ENCODE data around the gene PLA2G2D.

PLA2G2D gene

DNA sequence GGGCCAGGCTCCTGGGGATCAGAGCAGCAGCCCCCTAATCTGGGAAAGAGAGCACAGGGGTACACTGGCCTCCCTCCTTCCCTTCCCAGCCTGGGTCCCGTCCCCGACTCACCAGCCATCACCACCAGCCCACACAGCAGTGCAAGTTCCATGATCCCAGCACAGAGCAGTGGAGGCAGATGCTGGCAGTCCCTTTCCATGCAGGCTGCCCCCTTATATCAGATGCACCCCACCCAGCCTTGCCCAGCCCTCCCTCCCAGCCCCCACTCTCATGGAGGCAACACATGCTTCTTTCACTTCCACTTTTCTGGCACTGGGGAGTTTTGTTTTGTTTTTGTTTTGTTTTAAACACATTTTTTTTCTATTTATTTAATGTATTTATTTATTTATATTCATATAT lies at the start of gene PLA2G2D:
Gene PLA2G2D (minus strand): TSS at position 190 of the 400 bp plus-strand sequence. CDS start 38 bp downstream, at position 152.
- no peak for DNase-seq

DNA sequence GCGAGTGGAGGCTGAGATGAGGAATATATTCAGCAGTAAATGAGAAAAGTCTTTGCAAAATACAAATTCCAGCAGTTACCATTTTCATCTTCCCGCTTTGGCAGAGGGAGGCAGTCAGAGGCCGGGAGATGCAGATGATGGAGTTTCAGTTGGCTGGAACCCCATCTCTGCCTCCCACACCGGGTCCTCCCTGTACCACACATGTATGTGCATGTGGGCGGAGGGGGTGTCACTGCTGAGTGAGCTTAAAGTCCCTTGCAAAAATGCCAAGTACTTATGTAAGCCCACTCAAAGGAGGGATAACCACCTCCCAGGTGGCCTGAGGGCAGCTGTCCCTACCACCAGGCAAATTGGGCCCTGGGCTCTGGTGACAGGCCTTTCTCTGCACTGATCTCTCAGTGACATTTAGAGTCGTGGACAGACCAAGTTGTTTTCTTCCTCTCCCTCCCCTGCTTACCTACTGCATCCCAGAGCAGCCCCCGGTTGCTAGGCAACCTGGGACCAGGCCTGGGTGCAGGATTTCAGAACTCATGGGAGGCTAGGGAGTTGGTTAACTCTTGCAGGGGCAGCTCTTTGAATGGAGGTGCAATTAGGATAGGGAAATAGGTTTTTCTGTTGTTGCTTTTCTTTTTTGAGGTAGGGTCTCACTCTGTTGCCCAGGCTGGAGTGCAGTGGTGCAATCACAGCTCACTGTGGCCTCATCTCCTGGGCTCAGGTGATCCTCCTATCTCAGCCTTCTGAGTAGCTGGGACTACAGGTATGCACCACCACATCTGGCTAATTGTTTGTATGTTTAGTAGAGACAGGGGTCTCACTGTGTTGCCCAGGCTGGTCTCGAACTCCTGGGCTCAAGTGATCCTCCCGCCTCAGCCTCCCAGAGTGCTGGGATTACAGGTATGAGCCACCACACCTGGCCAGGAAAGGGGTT lies 49.5 kb upstream of the PLA2G2D start:
- DNase-seq, result no peak

DNA sequence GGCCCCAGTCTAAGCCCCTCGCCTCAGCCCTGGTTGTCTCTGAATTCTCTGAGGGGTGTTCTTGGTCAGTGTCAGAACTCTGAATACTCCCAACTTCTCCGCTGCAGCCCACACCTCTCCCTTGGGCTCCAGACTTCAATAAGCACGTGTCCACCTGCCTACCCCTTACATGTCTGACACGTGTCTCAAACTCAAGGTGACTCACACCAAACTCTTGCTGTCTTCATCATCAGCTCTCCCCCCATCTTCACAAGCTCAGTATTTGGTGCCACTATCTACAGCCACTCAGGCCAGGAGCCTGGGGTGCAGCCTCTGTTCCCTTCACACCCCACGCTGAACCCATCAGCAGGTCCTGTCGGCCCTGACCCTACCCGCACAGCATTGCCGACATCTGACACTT lies 47.8 kb upstream of the PLA2G2D start:
- DNase-seq, result no peak

DNA sequence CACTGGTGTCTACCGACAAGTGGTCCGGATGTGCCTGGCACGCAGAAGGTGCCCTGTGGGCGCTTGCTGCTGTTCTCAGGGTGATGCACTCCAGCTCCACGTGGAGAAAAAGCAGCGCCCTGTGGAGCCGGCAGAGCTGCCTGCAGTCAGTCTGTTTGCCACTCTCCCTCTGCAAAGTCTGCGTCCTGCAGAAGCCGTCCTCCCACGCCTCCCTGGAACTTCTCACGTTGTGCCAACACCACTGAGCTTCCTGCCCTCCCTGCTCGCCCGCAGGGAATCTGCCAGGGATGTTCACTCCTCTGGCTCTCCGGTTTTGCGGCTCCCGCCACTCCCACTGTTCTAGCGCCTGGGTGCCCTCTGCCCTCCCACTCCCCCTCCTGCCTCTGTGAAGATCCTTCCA lies 46.7 kb upstream of the PLA2G2D start:
- no peak for DNase-seq

DNA sequence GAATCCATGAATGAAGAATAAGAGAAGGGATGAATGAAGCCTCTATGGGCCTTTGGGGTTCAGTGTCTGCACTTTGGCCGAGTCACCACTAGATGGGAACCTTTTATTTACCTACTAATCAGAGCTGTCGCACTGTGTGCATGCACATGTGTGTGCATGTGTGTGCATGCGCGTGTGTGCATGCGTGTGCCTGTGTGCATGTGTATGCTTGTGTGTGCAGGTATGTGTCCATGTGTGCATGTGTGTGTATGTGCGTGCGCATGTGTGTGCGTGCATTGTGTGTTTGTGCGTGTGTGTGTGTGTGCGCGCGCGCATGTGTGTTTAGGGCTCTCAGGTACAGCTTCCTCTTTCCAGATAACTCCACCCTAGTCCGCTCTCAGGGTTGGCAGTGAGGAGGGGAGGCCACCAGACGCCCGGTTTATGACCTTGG lies 46.2 kb upstream of the PLA2G2D start:
- DNase-seq, result no peak

DNA sequence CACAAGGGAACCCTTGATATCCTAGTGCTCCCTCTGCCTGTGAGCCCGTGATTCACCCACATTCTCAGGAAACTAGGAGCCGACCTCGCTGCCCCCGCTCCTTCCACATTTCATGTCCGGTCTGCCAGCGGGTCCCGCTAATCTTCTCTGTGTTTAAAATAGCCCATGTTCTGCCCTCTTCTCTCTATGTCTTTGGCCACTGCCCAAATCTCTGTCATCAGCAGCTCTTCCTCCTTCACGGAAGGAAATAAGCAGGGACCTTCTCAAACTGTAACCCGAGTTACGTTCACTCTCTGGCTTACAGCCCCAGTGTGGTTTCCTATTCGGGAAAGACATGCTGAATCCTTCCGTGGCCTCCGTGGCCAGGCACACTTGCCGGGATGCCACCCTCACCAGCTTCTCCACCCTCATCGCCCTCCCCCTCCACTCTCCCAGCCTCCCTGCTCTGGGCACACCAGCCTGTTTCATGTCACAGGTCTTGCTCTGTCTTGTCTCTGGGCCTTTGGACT lies 45.4 kb upstream of the PLA2G2D start:
- no peak for DNase-seq

GRCh38 chr1:20160034-20160433 lies 40.7 kb upstream of the PLA2G2D start:
- no peak for DNase-seq

GRCh38 chr1:20158358-20159070 lies 39.2 kb upstream of the PLA2G2D start:
- DNase-seq, result no peak

DNA sequence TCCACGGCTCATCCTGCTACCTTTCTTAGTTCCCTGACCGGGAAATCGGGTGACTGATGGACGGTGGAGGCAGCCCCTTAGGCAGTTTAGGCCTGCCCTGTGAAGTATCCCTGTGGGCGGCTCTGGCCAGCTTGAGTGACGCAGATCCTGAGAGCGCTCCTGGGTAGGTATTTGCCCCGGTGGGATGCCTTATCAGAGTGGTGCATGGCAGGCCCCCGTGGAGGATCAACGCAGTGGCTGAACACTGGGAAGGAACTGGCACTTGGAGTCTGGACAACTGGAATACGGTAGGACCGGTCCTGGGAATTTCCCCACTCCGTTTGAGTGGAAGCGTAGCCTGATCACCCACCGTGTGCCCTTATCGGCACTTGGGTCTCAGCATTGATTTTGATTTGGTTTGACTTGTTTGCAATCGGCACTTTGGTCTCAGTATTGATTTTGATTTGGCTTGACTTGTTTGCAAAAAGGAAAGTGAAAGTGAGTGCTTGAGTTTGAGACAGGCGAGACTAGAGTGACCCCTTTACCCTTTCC lies 35.0 kb upstream of the PLA2G2D start:
- no peak for DNase-seq

DNA sequence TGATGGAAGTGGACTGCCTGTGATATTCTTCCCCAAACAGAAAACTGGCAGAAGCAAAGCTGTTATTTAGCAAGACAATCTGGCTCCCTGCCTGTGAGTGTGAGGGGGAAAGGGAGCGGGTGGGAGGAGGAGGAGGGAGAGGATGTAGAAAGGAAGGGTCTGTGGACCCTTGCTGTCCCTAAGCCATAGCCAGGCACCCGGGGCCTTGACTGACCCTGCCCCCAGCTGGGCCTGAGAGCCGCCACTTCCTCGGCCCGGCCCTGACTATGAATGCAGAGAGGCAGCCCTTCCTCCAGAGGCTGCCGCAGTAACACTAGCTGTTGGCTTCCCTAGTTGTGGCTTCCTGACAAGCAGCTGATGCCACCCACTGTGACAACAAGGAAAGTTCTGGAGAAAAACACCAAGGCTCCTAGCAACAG lies 33.7 kb upstream of the PLA2G2D start:
- no peak for DNase-seq

- DNase-seq, result no peak
Measured at GRCh38 chr1:20152599-20152930, 33.2 kb upstream of the PLA2G2D start.

- DNase-seq, result no peak
Measured at GRCh38 chr1:20151906-20152598, 32.7 kb upstream of the PLA2G2D start.

- DNase-seq, result no peak
Measured at GRCh38 chr1:20150969-20151368, 31.6 kb upstream of the PLA2G2D start.

- no peak for DNase-seq
Measured at GRCh38 chr1:20150326-20150705, 31.0 kb upstream of the PLA2G2D start.

DNA sequence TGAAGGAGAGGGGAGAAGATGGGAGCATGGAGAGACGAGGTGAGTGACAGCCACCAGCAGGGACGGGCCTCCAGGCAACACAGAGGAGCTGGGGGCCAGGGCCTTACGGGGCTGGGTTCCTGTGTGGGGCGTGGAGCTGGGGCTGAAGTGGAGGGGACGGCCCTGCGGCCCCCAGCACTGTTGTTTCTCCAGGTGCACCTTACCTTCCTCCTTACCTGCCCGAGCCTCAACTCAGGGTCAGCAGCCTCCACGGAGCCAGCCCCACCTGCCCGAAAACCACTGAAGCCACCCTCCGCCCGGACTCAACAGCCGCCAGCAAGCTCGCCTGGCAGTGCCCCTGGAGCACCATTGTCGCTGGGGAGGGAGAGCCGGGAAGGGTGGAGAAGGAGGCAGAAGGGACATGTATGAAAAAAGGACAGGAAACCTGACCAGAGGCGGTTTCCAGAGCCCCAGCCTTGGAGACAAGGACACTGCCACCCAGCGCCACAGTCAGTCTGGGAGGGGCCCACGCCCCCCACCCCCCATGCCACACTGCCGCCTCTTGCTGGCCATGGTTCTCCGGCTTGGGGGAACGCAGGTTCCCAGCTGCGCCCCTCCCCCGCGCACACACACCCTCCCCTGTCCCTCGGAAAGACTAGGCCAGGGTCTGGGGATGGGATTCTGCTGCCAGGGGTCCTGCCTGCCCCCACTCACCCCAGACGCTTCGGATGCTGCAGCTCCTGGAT lies 30.4 kb upstream of the PLA2G2D start:
- no peak for DNase-seq

DNA sequence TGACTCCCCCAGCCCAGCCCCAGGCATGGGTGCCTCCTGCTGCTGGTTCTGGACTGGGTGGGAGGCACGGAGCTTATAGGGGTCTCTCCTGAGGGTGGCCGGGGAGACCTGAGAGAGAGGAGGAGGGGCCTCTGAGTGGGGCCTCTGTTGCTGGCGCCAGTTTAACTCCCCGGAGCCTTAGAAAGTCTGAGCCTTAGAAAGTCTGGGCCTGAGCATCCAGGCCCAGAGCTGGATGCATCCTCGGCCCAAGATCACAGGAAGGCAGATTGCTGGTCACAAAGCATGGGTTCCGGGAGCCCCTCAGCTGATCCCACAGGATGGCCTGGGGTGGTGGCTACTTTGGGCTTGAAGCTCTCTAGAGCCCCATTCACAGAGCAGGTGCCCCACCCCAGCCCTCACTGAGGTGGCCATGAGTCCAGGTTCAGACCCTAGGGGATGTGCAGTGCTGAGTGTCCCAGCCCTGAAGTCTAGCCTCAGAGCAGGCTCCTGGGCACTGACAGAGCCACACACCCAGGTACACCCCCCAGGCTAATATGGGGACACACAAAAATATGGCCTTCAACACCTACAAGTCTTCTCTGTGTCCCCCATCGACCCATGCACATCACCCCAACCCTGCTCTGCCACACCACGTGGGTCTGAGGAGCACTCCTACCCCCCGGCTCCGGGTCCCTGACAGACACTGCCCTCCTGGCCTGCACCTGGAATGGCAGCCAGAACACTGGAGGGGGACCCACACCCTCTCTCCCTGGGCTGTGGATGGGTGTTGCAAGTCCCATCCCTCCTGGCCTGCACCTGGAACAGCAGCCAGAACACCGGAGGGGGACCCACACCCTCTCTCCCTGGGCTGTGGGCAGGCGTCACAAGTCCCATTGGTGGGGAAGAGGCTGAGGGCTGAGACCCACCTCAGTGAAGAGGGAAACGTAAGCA lies 29.5 kb upstream of the PLA2G2D start:
- no peak for DNase-seq

DNA sequence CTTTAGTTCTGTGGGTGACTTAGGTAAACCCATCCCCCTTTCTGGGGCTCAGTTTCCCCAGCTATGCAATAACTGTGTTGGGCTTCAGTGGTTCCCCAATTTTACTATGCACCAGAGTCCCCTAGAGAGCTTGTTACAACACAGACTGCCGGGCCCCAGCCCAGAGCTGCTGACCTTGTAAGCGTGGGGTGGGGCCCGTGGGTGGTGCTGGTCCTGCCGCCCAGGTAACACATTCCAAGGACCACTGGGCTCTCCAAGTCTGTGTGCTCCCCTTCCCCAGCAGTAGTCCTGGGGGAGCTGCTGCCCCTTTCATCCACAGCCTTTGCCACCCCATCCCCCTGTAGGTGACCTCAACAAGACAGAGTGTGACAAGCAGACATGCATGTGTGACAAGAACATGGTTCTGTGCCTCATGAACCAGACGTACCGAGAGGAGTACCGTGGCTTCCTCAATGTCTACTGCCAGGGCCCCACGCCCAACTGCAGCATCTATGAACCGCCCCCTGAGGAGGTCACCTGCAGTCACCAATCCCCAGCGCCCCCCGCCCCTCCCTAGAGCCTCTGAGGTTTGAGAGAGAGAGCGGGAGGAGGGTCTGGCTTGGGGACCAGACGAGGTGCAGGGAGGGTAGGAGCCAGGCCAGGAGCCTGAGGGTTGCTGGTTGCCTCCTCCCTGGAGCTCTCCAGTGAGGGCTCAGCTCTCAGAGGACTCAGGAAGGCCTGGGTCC lies 28.7 kb upstream of the PLA2G2D start:
- no peak for DNase-seq

DNA sequence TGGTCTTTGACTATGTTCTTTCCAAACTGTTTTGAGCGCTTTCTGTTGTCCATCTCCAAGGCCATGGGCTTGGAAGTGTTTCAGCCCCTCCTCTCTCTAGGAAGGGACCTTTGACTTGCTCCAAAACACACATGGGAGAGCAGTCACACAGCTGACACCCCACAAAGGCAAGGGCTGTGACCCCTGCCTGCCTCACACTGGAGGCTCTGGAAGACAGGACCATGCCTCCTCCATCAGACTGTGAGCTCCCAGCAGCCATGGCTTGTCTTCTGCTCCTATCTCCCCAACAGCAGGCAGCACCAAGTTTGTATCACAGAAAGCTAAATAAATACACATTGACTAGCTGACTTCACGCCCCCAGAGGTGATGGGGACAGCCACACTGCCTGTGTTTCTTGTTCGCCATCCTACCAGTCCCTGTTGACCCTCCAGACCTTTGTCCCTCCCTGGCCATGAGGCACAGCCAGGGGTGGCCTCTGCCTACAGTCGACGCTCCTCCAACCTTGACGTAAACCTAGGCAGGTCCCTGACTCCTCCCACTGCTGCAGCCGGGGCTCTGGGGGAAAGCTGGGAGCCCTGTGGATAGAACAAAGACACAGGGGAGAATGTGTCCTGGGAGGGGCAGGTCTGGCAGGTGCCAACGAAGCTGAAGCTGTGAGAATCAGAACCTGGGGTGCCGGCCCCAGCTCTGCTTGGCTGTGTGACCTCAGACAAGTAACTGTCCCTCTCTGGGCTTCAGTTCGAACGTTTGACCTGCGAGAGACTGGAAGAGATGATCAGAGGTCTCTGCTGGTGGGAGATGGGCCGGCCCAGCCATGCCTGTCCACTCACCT lies 24.6 kb upstream of the PLA2G2D start:
- no peak for DNase-seq

GRCh38 chr1:20143318-20143717 lies 24.0 kb upstream of the PLA2G2D start:
- no peak for DNase-seq
